GM21526 (cell line): ENCODE data around the gene SPTBN2.

Source experiments
- ATAC-seq: cut with Tn5 transposase; IDR thresholded peaks from one replicate; pipeline ENCODE4 v1.9.1; 2021; ENCODE audit warnings: moderate library complexity; ENCODE audit not compliant: unreplicated experiment, low FRiP score

The SPTBN2 gene

GRCh38 chr11:66686801-66687750 lies 41.9 kb downstream of the SPTBN2 start:
- ATAC-seq, result no peak

- ATAC-seq, result no peak
Observed at GRCh38 chr11:66686100-66686785, 42.8 kb downstream of the SPTBN2 start.

- ATAC-seq, result no peak
Observed at GRCh38 chr11:66685276-66686099, 43.5 kb downstream of the SPTBN2 start.

- ATAC-seq, result no peak
Observed at GRCh38 chr11:66684635-66685034, 44.4 kb downstream of the SPTBN2 start.

GRCh38 chr11:66683877-66684276 lies 45.1 kb downstream of the SPTBN2 start:
- ATAC-seq, result no peak

GRCh38 chr11:66680966-66681645 lies 47.9 kb downstream of the SPTBN2 start:
- no peak for ATAC-seq

GRCh38 chr11:66677599-66678375 lies 51.2 kb downstream of the SPTBN2 start, which contains the start of gene RBM4B:
Gene RBM4B, minus strand, starts transcription at chr11:66677887. Its CDS starts 808 bp downstream, at chr11:66677079.
- ATAC-seq, result peak; percentile 71

- ATAC-seq, result no peak
Observed at GRCh38 chr11:66676931-66677598, 52.0 kb downstream of the SPTBN2 start.

- ATAC-seq, result no peak
Observed at GRCh38 chr11:66676282-66676919, 52.6 kb downstream of the SPTBN2 start.

- ATAC-seq, result no peak
Observed at GRCh38 chr11:66674964-66675602, 53.9 kb downstream of the SPTBN2 start.

- no peak for ATAC-seq
Observed at GRCh38 chr11:66670816-66671215, 58.2 kb downstream of the SPTBN2 start.

- ATAC-seq, result no peak
Observed at GRCh38 chr11:66665369-66665768, 63.6 kb downstream of the SPTBN2 start.

- ATAC-seq, result no peak
Observed at GRCh38 chr11:66663741-66664296, 65.2 kb downstream of the SPTBN2 start.

GRCh38 chr11:66659763-66660162 lies 69.3 kb downstream of the SPTBN2 start:
- no peak for ATAC-seq

- no peak for ATAC-seq
Observed at GRCh38 chr11:66653123-66653522, 75.9 kb downstream of the SPTBN2 start.

GRCh38 chr11:66652651-66653050 lies 76.4 kb downstream of the SPTBN2 start:
- no peak for ATAC-seq

GRCh38 chr11:66651016-66651415 lies 78.0 kb downstream of the SPTBN2 start:
- no peak for ATAC-seq

GRCh38 chr11:66649903-66650302 lies 79.1 kb downstream of the SPTBN2 start:
- no peak for ATAC-seq
